WTC11 (cell line): ENCODE measurements around the gene DOK5.

Experiments used
- CDX4 ChIP-seq: fragments of 250-450 bp; sonication (Bioruptor Pico); IDR thresholded peaks from 2 replicates; pipeline ENCODE4 v1.9.0; 2021; ENCODE audit warnings: moderate library complexity, mild to moderate bottlenecking, inconsistent platforms, borderline replicate concordance
- CREB1 ChIP-seq: sonication (generic); formaldehyde crosslinking; IDR thresholded peaks from 2 replicates; pipeline ENCODE4 v1.8.0; 2023; ENCODE audit warnings: mild to moderate bottlenecking, missing genetic modification reagents
- CTCF ChIP-seq: fragments of 200-600 bp; IDR thresholded peaks from 2 replicates; pipeline ENCODE4 v1.8.0; 2022; ENCODE audit warnings: antibody characterized with exemption
- E2F5 ChIP-seq: sonication (generic); formaldehyde crosslinking; IDR thresholded peaks from 2 replicates; pipeline ENCODE4 v1.8.1; 2022; ENCODE audit warnings: mild to moderate bottlenecking, moderate library complexity, missing genetic modification reagents
- MAX ChIP-seq: sonication (generic); formaldehyde crosslinking; IDR thresholded peaks from 2 replicates; pipeline ENCODE4 v1.8.0; 2022; ENCODE audit warnings: mild to moderate bottlenecking, missing genetic modification reagents
- NR2C2 ChIP-seq: sonication (generic); formaldehyde crosslinking; IDR thresholded peaks from 2 replicates; pipeline ENCODE4 v1.8.0; 2022; ENCODE audit warnings: mild to moderate bottlenecking, missing genetic modification reagents
- NR3C1 ChIP-seq: sonication (generic); formaldehyde crosslinking; conservative IDR thresholded peaks from 2 replicates; pipeline ENCODE4 v1.8.1; 2023; ENCODE audit warnings: low read depth, mild to moderate bottlenecking, missing genetic modification reagents
- TP53 ChIP-seq: sonication (generic); formaldehyde crosslinking; IDR thresholded peaks from 2 replicates; pipeline ENCODE4 v1.8.1; 2023; ENCODE audit warnings: mild to moderate bottlenecking, missing genetic modification reagents
- USF1 ChIP-seq: sonication (generic); formaldehyde crosslinking; IDR thresholded peaks from 2 replicates; pipeline ENCODE4 v1.8.0; 2022; ENCODE audit warnings: mild to moderate bottlenecking, missing genetic modification reagents

GRCh38 chr20:54524849-54525248 lies 49.5 kb downstream of the DOK5 start:
- TF ChIP-seq NR3C1 (CRISPR knock-in tag) (no peak), NR2C2 (CRISPR knock-in tag) (no peak), CREB1 (CRISPR knock-in tag) (no peak), USF1 (no peak), TP53 (CRISPR knock-in tag) (no peak), CDX4 (CRISPR knock-in tag) (no peak), E2F5 (CRISPR knock-in tag) (no peak), MAX (no peak), CTCF (no peak)
